ENCODE data around the gene CLMN. TPM values are rescaled to one million over a fixed set of nuclear protein-coding genes. Genes with fewer than 3 reads are reported as not detected.
"Not testable (repeated sequence)": the region's sequence is repeated elsewhere in the genome, so short reads cannot be mapped to it uniquely, and the experiment has no call there.

Gene CLMN
- total and polyA plus RNA-seq, 10 of the 15 experiments (the other 5 are each of a cell fraction or from before 2014, with no cell fraction given), result 7.8 to 49.3 (median 18.5) TPM

- H3K4me3 ChIP-seq; H4K20me1 ChIP-seq (ENCODE audit: control insufficient read depth, insufficient read depth); in situ Hi-C loops (cut with MboI); H3K9ac ChIP-seq (ENCODE audit: control insufficient read depth, insufficient read depth, low read length); H3K79me2 ChIP-seq (ENCODE audit: control insufficient read depth, insufficient read depth, low read length); ATAC-seq; intact Hi-C loops (cut with micrococcal nuclease; ENCODE audit: unreplicated experiment); H3K9me3 ChIP-seq (replicated peaks; ENCODE audit: control insufficient read depth, insufficient read depth, low read length); H3K27ac ChIP-seq (ENCODE audit: control insufficient read depth, insufficient read depth); RAD21 ChIA-PET (ENCODE audit: unreplicated experiment); FAIRE-seq; H3K4me2 ChIP-seq (ENCODE audit: control insufficient read depth, insufficient read depth); H3K36me3 ChIP-seq (ENCODE audit: control insufficient read depth in 2 of 2, insufficient read depth in 2 of 2, low read length in 1 of 2); H3K27me3 ChIP-seq (replicated peaks in 1 of 2; ENCODE audit: control insufficient read depth in 2 of 2, insufficient read depth in 2 of 2, low read length in 1 of 2); POLR2A ChIA-PET; H3K4me1 ChIP-seq (ENCODE audit: control insufficient read depth, insufficient read depth, low read length); DNase-seq (ENCODE audit: low read depth, low spot score); BruUV-seq (replicated peaks); H2AFZ ChIP-seq (ENCODE audit: control insufficient read depth, low read depth, low read length): not testable (repeated sequence)
- ChIA-PET SMC1A (ENCODE audit: uncharacterized antibody, unreplicated experiment) (interaction anchor here (0.7 to 1.1 kb wide), 2 partner anchors 49 to 53 kb away, joined by 3 read pairs; no protein-coding TSS in a partner anchor), CTCF (interaction anchor here (1.0 kb wide), 1 partner anchor 35 kb away, joined by 3 read pairs; no protein-coding TSS in a partner anchor)
- 55% methylated on average over 3 of the region's 3 CpGs for WGBS (ENCODE audit: insufficient coverage, insufficient replicate concordance, low lambda C conversion rate, missing lambda C conversion rate)
Observed at GRCh38 chr14:95283802-95284201, 35.9 kb downstream of the CLMN start.

- CTCF ChIA-PET; POLR2A ChIA-PET; H2AFZ ChIP-seq (ENCODE audit: control insufficient read depth, low read depth, low read length); SMC1A ChIA-PET (ENCODE audit: uncharacterized antibody, unreplicated experiment); H3K4me2 ChIP-seq (ENCODE audit: control insufficient read depth, insufficient read depth); H3K9ac ChIP-seq (ENCODE audit: control insufficient read depth, insufficient read depth, low read length); FAIRE-seq; H3K4me3 ChIP-seq; H4K20me1 ChIP-seq (ENCODE audit: control insufficient read depth, insufficient read depth); BruUV-seq (replicated peaks); in situ Hi-C loops (cut with MboI); DNase-seq (ENCODE audit: low read depth, low spot score); H3K27ac ChIP-seq (ENCODE audit: control insufficient read depth, insufficient read depth); H3K27me3 ChIP-seq (replicated peaks in 1 of 2; ENCODE audit: control insufficient read depth in 2 of 2, insufficient read depth in 2 of 2, low read length in 1 of 2); H3K79me2 ChIP-seq (ENCODE audit: control insufficient read depth, insufficient read depth, low read length); H3K4me1 ChIP-seq (ENCODE audit: control insufficient read depth, insufficient read depth, low read length); H3K36me3 ChIP-seq (ENCODE audit: control insufficient read depth in 2 of 2, insufficient read depth in 2 of 2, low read length in 1 of 2); intact Hi-C loops (cut with micrococcal nuclease; ENCODE audit: unreplicated experiment); H3K9me3 ChIP-seq (replicated peaks; ENCODE audit: control insufficient read depth, insufficient read depth, low read length): not testable (repeated sequence)
- WGBS (ENCODE audit: insufficient coverage, insufficient replicate concordance, low lambda C conversion rate, missing lambda C conversion rate), result 32% methylated on average over 5 of the region's 5 CpGs
- peak; percentile 28; the same call in 2 of the 3 replicates for ATAC-seq
- RAD21 ChIA-PET (ENCODE audit: unreplicated experiment), result interaction anchor here (1.1 kb wide), 2 partner anchors 13 to 165 kb away, joined by 3 to 4 read pairs; no protein-coding TSS in a partner anchor
Observed at GRCh38 chr14:95282986-95283380, 36.7 kb downstream of the CLMN start.

All from GM12878 (cell line).